HG02870 (cell line): ENCODE results near the gene APC.

ENCODE experiments used
- ATAC-seq: cut with Tn5 transposase; IDR thresholded peaks from one replicate; pipeline ENCODE4 v1.9.1; 2021; ENCODE audit warnings: mild to moderate bottlenecking, moderate library complexity; ENCODE audit not compliant: unreplicated experiment

The APC gene

GRCh38 chr5:112737463-112738190, at the start of gene APC:
Gene APC, plus strand, starts transcription at chr5:112737885. Its CDS starts 17,006 bp downstream, at chr5:112754891.
- ATAC-seq: peak; percentile 98

GRCh38 chr5:112689155-112689909, 48.4 kb upstream of the APC start:
- ATAC-seq: no peak

GRCh38 chr5:112690605-112691338, 46.9 kb upstream of the APC start:
- no peak for ATAC-seq

- no peak for ATAC-seq
Measured at GRCh38 chr5:112691339-112691680, 46.4 kb upstream of the APC start.

GRCh38 chr5:112691758-112692157, 45.9 kb upstream of the APC start:
- peak; percentile 61 for ATAC-seq

GRCh38 chr5:112692472-112692871, 45.2 kb upstream of the APC start:
- no peak for ATAC-seq

- no peak for ATAC-seq
Measured at GRCh38 chr5:112693301-112693700, 44.4 kb upstream of the APC start.

- ATAC-seq: no peak
Measured at GRCh38 chr5:112694853-112695709, 42.6 kb upstream of the APC start.

- no peak for ATAC-seq
Measured at GRCh38 chr5:112696786-112697185, 40.9 kb upstream of the APC start.

GRCh38 chr5:112697322-112697721, 40.4 kb upstream of the APC start:
- ATAC-seq: no peak

- ATAC-seq: no peak
Measured at GRCh38 chr5:112697833-112698232, 39.9 kb upstream of the APC start.

- no peak for ATAC-seq
Measured at GRCh38 chr5:112703866-112704820, 33.5 kb upstream of the APC start.

GRCh38 chr5:112706446-112707016, 31.2 kb upstream of the APC start:
- no peak for ATAC-seq

- ATAC-seq: peak; percentile 88
Measured at GRCh38 chr5:112707187-112708102, 30.2 kb upstream of the APC start.

GRCh38 chr5:112708103-112708622, 29.5 kb upstream of the APC start:
- ATAC-seq: no peak

- ATAC-seq: no peak
Measured at GRCh38 chr5:112709416-112709815, 28.3 kb upstream of the APC start.

- ATAC-seq: no peak
Measured at GRCh38 chr5:112710896-112711295, 26.8 kb upstream of the APC start.

GRCh38 chr5:112711436-112711835, 26.2 kb upstream of the APC start:
- no peak for ATAC-seq
